ENCODE measurements around the gene CSNK1E.

DNA sequence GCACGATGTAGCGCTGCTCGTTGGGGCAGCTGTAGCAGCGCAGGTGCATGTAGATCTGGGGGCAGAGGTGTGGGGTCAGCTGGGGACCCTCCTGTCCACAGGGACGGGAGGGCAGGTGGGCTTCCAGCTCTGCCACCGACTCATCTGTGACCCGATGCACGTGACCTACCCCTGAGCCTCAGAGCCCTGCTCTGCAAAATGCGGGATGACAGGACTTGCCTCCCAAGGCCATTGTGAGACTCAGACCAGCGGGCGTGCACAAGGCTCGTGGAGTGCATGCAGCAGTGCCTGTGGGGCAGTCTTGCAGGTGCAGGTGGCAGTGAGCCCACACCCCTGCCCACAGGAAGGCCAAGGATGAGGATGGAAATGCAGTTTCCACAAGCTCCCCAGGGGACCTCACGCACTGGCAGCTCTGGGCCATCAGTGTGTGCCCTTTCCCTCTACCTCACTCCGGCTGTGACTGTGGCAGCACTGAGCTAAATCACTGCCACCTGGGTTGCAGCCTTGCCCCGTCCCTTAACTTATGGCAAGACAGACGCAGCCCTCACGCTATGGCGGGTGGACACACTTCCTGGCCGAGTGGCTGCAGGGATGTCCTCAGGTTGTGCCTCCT lies 71.1 kb downstream of the CSNK1E start:
- no peak for TF ChIP-seq EZH2 (IDR thresholded peaks at IDR 0.05; ENCODE audit: low read length)
- TF ChIP-seq, protein P1, sequence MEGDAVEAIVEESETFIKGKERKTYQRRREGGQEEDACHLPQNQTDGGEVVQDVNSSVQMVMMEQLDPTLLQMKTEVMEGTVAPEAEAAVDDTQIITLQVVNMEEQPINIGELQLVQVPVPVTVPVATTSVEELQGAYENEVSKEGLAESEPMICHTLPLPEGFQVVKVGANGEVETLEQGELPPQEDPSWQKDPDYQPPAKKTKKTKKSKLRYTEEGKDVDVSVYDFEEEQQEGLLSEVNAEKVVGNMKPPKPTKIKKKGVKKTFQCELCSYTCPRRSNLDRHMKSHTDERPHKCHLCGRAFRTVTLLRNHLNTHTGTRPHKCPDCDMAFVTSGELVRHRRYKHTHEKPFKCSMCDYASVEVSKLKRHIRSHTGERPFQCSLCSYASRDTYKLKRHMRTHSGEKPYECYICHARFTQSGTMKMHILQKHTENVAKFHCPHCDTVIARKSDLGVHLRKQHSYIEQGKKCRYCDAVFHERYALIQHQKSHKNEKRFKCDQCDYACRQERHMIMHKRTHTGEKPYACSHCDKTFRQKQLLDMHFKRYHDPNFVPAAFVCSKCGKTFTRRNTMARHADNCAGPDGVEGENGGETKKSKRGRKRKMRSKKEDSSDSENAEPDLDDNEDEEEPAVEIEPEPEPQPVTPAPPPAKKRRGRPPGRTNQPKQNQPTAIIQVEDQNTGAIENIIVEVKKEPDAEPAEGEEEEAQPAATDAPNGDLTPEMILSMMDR (optimal IDR thresholded peaks at IDR 0.05 in 1 of 3, IDR thresholded peaks at IDR 0.05 in 1 of 3, conservative IDR thresholded peaks at IDR 0.05 in 1 of 3; ENCODE audit: extremely low read depth in 1 of 3, insufficient read depth in 2 of 3, low read length in 3 of 3) = no peak
